ENCODE measurements around the gene CCNYL1.

Gene CCNYL1

GRCh38 chr2:207782238-207783030 is 71.0 kb downstream of the CCNYL1 start:
- DNase-seq (no peak), ATAC-seq (no peak)

DNA sequence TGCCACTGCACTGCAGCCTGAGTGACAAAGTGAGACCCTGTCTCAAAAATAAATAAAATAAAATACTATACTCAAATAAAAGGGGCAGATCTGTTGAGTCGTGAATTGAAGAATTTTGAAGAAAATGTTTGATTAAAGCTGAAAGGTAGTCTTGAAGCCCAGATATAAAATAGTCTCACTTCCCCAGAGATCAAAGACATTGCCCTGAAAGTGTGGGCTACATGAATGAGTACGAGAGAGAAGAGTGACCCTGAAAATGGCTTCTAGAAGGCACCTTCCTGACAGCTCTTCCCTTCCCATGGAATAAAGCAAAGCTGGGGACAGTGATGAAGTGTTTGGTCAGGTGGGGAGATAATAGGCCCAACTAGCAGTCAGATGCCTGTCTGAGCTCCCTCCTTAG is 72.1 kb downstream of the CCNYL1 start:
- ATAC-seq (no peak), DNase-seq (no peak)
- Mint-ChIP-seq H3K4me1 (no peaks in the 10 kb centered on the region), H3K27me3 (peaks cover 19% of the 10 kb centered on the region), H3K4me3 (no peak overlapping the region), H3K9me3 (no peaks in the 10 kb centered on the region), H3K27ac (no peak overlapping the region)

More at GRCh38 chr2:207782238-207783030, 71.0 kb downstream of the CCNYL1 start:
- Mint-ChIP-seq H3K9me3 (no peaks in the 10 kb centered on the region), H3K4me3 (no peak overlapping the region), H3K4me1 (no peaks in the 10 kb centered on the region), H3K27ac (no peak overlapping the region), H3K27me3 (peaks cover 19% of the 10 kb centered on the region)

DNA sequence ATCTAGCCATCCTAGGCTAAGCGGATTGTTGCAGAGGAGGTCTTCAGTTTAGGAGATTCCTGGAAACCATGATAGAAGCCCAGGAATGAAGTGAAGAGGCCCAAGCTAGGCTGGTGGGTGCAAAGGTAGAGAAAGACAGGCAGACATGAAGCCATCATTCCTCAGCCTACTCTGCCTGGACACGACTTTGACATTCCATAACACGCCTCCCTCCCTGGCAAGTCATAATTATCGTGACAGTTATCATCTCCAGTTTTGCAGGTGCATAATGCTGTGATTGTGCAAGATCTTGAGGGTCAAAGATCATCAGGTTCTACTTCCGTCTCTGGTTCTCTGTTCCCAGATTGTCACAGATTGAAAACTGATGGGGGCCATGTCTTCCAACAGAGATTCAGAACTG is 73.5 kb downstream of the CCNYL1 start:
- peaks cover 8% of the 10 kb centered on the region for H3K27me3 Mint-ChIP-seq
- no peaks in the 10 kb centered on the region for H3K9me3 Mint-ChIP-seq
- DNase-seq, result no peak
- no peak overlapping the region for H3K4me3 Mint-ChIP-seq
- H3K27ac Mint-ChIP-seq, result no peak overlapping the region
- no peaks in the 10 kb centered on the region for H3K4me1 Mint-ChIP-seq
- no peak for ATAC-seq

DNA sequence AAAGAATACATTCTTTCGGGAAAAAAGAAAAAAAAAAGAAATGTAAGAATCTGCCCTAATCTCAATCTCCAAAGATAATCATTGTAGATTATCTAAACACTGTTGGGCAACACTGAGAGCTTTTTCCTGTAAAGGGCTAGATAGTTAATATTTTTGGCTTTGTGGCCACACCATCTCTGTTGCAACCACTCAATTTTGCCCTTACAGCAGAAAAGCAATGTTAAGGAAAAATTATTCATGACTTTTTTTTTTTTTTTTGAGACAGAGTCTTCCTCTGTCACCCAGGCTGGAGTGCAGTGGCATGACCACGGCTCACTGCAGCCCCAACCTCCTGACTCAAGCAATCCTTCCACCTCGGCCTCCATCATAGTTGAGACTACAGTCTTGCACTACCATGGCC is 75.6 kb downstream of the CCNYL1 start:
- ATAC-seq, result no peak

GRCh38 chr2:207787800-207788199 is 76.4 kb downstream of the CCNYL1 start:
- Mint-ChIP-seq H3K4me1 (no peaks in the 10 kb centered on the region), H3K4me3 (no peak overlapping the region), H3K9me3 (no peaks in the 10 kb centered on the region), H3K27ac (no peak overlapping the region), H3K27me3 (peaks cover 19% of the 10 kb centered on the region)
- DNase-seq (no peak), ATAC-seq (no peak)

More for the DNA sequence above, 75.6 kb downstream of the CCNYL1 start:
- Mint-ChIP-seq H3K4me1 (no peaks in the 10 kb centered on the region), H3K4me3 (no peak overlapping the region), H3K9me3 (no peaks in the 10 kb centered on the region), H3K27ac (no peak overlapping the region), H3K27me3 (peaks cover 20% of the 10 kb centered on the region)
- DNase-seq, result no peak

- no peak overlapping the region for H3K27ac Mint-ChIP-seq
- ATAC-seq (no peak), DNase-seq (no peak)
- H3K27me3 Mint-ChIP-seq, result peaks cover 12% of the 10 kb centered on the region
- H3K4me1 Mint-ChIP-seq, result no peaks in the 10 kb centered on the region
- H3K9me3 Mint-ChIP-seq, result no peaks in the 10 kb centered on the region
- H3K4me3 Mint-ChIP-seq, result no peak overlapping the region
These were observed 79.5 kb downstream of the CCNYL1 start for GRCh38 chr2:207790898-207791297.

- Mint-ChIP-seq H3K9me3 (no peaks in the 10 kb centered on the region), H3K4me3 (no peak overlapping the region), H3K27ac (no peak overlapping the region), H3K4me1 (no peaks in the 10 kb centered on the region), H3K27me3 (peaks cover 12% of the 10 kb centered on the region)
- DNase-seq (no peak), ATAC-seq (no peak)
These were observed 80.3 kb downstream of the CCNYL1 start for GRCh38 chr2:207791579-207792243.

DNA sequence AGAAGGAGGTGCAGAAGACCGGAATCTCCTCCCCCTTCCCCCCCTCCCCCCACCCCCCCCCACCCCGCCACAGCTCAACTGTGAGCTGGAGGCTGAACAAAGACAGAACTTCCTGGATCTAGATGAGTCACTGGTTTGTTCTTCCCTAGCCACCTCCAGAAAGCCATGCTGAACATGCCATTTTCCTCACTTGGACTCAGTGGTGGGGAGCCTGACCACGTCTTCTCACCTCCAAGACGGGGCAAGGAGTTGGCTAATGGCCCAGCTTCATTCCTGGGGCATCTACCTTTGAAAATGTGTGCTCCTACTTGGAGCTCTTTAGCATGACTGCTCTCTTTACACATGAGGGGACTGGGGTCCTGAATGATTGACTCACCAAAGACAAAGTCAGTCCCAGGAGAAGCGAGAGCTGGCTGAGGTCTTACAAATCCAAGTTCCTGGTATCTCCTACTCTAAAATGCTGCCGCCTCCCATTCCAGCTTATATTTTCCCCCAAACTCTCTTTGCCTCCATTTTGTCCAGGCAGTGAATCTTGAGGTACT is 80.9 kb downstream of the CCNYL1 start:
- Mint-ChIP-seq H3K4me3 (no peak overlapping the region), H3K27me3 (peaks cover 12% of the 10 kb centered on the region), H3K27ac (no peak overlapping the region), H3K9me3 (no peaks in the 10 kb centered on the region), H3K4me1 (no peaks in the 10 kb centered on the region)
- ATAC-seq (no peak), DNase-seq (no peak)

GRCh38 chr2:207796585-207797350 is 85.3 kb downstream of the CCNYL1 start:
- Mint-ChIP-seq H3K27ac (no peak overlapping the region), H3K4me1 (no peaks in the 10 kb centered on the region), H3K4me3 (no peak overlapping the region), H3K9me3 (no peaks in the 10 kb centered on the region), H3K27me3 (no peaks in the 10 kb centered on the region)
- no peak for ATAC-seq
- no peak for DNase-seq

DNA sequence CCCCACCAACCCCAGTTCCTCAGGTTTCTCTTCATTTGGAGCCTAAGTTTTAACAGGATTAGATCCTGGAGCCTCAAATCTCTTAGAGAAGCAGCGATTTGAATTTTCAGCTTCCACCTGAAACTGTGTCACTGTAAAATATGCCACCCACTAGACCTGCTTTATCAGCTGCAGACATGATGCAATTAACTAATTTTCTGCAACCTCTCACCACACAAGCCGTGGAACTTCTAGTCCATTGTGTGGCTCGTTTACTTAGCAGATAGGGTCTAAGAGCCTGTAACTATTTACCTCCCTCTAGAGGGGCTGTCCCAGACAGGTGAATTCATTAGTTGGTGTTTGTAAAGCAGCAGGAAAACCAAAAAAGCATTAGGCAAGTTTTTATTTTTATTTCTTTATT is 89.8 kb downstream of the CCNYL1 start:
- no peaks in the 10 kb centered on the region for H3K27me3 Mint-ChIP-seq
- H3K9me3 Mint-ChIP-seq, result no peaks in the 10 kb centered on the region
- H3K4me1 Mint-ChIP-seq, result no peaks in the 10 kb centered on the region
- DNase-seq, result no peak
- no peak for ATAC-seq
- no peak overlapping the region for H3K4me3 Mint-ChIP-seq
- H3K27ac Mint-ChIP-seq, result no peak overlapping the region

DNA sequence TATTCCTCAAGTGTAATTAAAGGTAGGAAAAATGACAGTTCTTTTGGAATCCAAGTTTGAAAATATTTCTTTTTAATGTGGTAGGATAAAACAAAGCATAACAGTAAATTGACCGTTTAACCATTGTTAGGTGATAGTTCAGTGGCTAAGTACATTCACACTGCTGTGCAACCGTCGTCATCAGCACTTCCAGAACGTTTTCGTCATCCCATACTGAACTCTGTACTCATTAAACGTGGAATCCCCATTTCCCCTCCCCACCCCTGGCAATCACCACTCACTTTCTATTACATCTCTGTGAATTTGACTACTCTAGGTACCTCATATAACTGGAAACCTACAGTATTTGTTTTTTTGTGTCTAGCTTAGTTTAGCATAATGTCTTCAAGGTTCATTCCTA is 91.2 kb downstream of the CCNYL1 start:
- H3K27ac Mint-ChIP-seq, result no peak overlapping the region
- no peaks in the 10 kb centered on the region for H3K9me3 Mint-ChIP-seq
- ATAC-seq, result no peak
- no peaks in the 10 kb centered on the region for H3K27me3 Mint-ChIP-seq
- peaks cover 5% of the 10 kb centered on the region for H3K4me1 Mint-ChIP-seq
- H3K4me3 Mint-ChIP-seq, result no peak overlapping the region
- no peak for DNase-seq
